ENCODE results near the gene SIDT1. TPM values are rescaled to one million over a fixed set of nuclear protein-coding genes. Genes with fewer than 3 reads are reported as not detected.

SIDT1 gene
- total and polyA plus RNA-seq, 5 donors = 0.16 to 1.9 (median 0.66) TPM

GRCh38 chr3:113623324-113623723 lies 91.0 kb downstream of the SIDT1 start:
- H3K27me3 ChIP-seq (ENCODE audit: control insufficient read depth, insufficient read depth) = no peaks in the 10 kb centered on the region
- intact Hi-C loops (cut with DNase I) = loop anchor here in 2 of 4 donors (10.0 kb wide), 1 partner anchor 129 kb away; no protein-coding TSS in a partner anchor
- 32% methylated on average over 19 of the region's 19 CpGs for WGBS
- H3K4me3 ChIP-seq (ENCODE audit: low read length) = no peak overlapping the region
- DNase-seq = no peak
- H3K27ac ChIP-seq (ENCODE audit: low read length) = no peak overlapping the region
- H3K4me1 ChIP-seq (ENCODE audit: control insufficient read depth, insufficient read depth, low read length) = no peaks in the 10 kb centered on the region
- no peak for ATAC-seq
- H3K9me3 ChIP-seq (ENCODE audit: control insufficient read depth, low read length) = no peaks in the 10 kb centered on the region

- Histone ChIP-seq H3K9me3 (ENCODE audit: control insufficient read depth, low read length) (no peaks in the 10 kb centered on the region), H3K4me1 (ENCODE audit: control insufficient read depth, insufficient read depth, low read length) (no peaks in the 10 kb centered on the region), H3K4me3 (ENCODE audit: low read length) (no peak overlapping the region), H3K27me3 (ENCODE audit: control insufficient read depth, insufficient read depth) (no peaks in the 10 kb centered on the region), H3K27ac (ENCODE audit: low read length) (no peak overlapping the region)
- intact Hi-C loops (cut with DNase I) = loop anchor here in 2 of 4 donors (10.0 kb wide), 1 partner anchor 129 kb away; no protein-coding TSS in a partner anchor
- DNase-seq = no peak
- WGBS = 84% methylated on average over 7 of the region's 7 CpGs
- ATAC-seq = no peak
Observed at GRCh38 chr3:113623811-113624210, 91.5 kb downstream of the SIDT1 start.

GRCh38 chr3:113625834-113626233 lies 93.5 kb downstream of the SIDT1 start:
- Histone ChIP-seq H3K4me1 (ENCODE audit: control insufficient read depth, insufficient read depth, low read length) (peaks cover 2% of the 10 kb centered on the region), H3K27ac (ENCODE audit: low read length) (no peak overlapping the region), H3K9me3 (ENCODE audit: control insufficient read depth, low read length) (no peaks in the 10 kb centered on the region), H3K4me3 (ENCODE audit: low read length) (no peak overlapping the region), H3K27me3 (ENCODE audit: control insufficient read depth, insufficient read depth) (no peaks in the 10 kb centered on the region)
- no peak for DNase-seq
- WGBS = 49% methylated on average over 12 of the region's 12 CpGs
- ATAC-seq = no peak
- intact Hi-C loops (cut with DNase I) = loop anchor here in 3 of 4 donors (5.0 to 10.0 kb wide), 2 partner anchors 129 to 131 kb away; no protein-coding TSS in a partner anchor

- no peak overlapping the region for H3K27ac ChIP-seq (ENCODE audit: low read length)
- H3K4me3 ChIP-seq (ENCODE audit: low read length) = peak overlapping the region; percentile 32
- peaks cover 2% of the 10 kb centered on the region for H3K4me1 ChIP-seq (ENCODE audit: control insufficient read depth, insufficient read depth, low read length)
- peak; percentile 90 to 94 for ATAC-seq
- no peaks in the 10 kb centered on the region for H3K9me3 ChIP-seq (ENCODE audit: control insufficient read depth, low read length)
- peak; percentile 52 to 78 (median 53) for DNase-seq
- intact Hi-C loops (cut with DNase I) = loop anchor here in 3 of 4 donors (5.0 to 10.0 kb wide), 2 partner anchors 129 to 132 kb away; no protein-coding TSS in a partner anchor
- 22% methylated on average over 10 of the region's 10 CpGs for WGBS
- H3K27me3 ChIP-seq (ENCODE audit: control insufficient read depth, insufficient read depth) = no peaks in the 10 kb centered on the region
Observed at GRCh38 chr3:113626503-113627371, 94.4 kb downstream of the SIDT1 start.

- no peak overlapping the region for H3K27ac ChIP-seq (ENCODE audit: low read length)
- H3K27me3 ChIP-seq (ENCODE audit: control insufficient read depth, insufficient read depth) = no peaks in the 10 kb centered on the region
- DNase-seq (no peak), ATAC-seq (no peak)
- WGBS = 81% methylated on average over 2 of the region's 2 CpGs
- H3K4me3 ChIP-seq (ENCODE audit: low read length) = no peak overlapping the region
- no peaks in the 10 kb centered on the region for H3K9me3 ChIP-seq (ENCODE audit: control insufficient read depth, low read length)
- peaks cover 2% of the 10 kb centered on the region for H3K4me1 ChIP-seq (ENCODE audit: control insufficient read depth, insufficient read depth, low read length)
- intact Hi-C loops (cut with DNase I) = loop anchor here in 3 of 4 donors (5.0 to 10.0 kb wide), 2 partner anchors 131 to 134 kb away; no protein-coding TSS in a partner anchor
Observed at GRCh38 chr3:113628316-113628715, 96.0 kb downstream of the SIDT1 start.

GRCh38 chr3:113628788-113629187 lies 96.4 kb downstream of the SIDT1 start:
- WGBS = 92% methylated on average over 6 of the region's 6 CpGs
- no peak overlapping the region for H3K4me3 ChIP-seq (ENCODE audit: low read length)
- peaks cover 2% of the 10 kb centered on the region for H3K4me1 ChIP-seq (ENCODE audit: control insufficient read depth, insufficient read depth, low read length)
- no peaks in the 10 kb centered on the region for H3K9me3 ChIP-seq (ENCODE audit: control insufficient read depth, low read length)
- intact Hi-C loops (cut with DNase I) = loop anchor here in 3 of 4 donors (5.0 to 10.0 kb wide), 2 partner anchors 131 to 134 kb away; no protein-coding TSS in a partner anchor
- no peaks in the 10 kb centered on the region for H3K27me3 ChIP-seq (ENCODE audit: control insufficient read depth, insufficient read depth)
- no peak overlapping the region for H3K27ac ChIP-seq (ENCODE audit: low read length)
- DNase-seq (no peak), ATAC-seq (no peak)

- Histone ChIP-seq H3K27ac (ENCODE audit: low read length) (no peak overlapping the region), H3K27me3 (ENCODE audit: control insufficient read depth, insufficient read depth) (no peaks in the 10 kb centered on the region), H3K9me3 (ENCODE audit: control insufficient read depth, low read length) (no peaks in the 10 kb centered on the region), H3K4me3 (ENCODE audit: low read length) (peak overlapping the region; percentile 26), H3K4me1 (ENCODE audit: control insufficient read depth, insufficient read depth, low read length) (peaks cover 2% of the 10 kb centered on the region)
- 69% methylated on average over 16 of the region's 16 CpGs for WGBS
- intact Hi-C loops (cut with DNase I) = loop anchor here (5.0 to 10.0 kb wide), 2 partner anchors 133 to 135 kb away; no protein-coding TSS in a partner anchor
- DNase-seq (no peak), ATAC-seq (peak in 1 of 2 donors; percentile 39)
Observed at GRCh38 chr3:113629584-113630421, 97.4 kb downstream of the SIDT1 start.

- ATAC-seq (no peak), DNase-seq (no peak)
- H3K27me3 ChIP-seq (ENCODE audit: control insufficient read depth, insufficient read depth) = no peaks in the 10 kb centered on the region
- WGBS = 76% methylated on average over 3 of the region's 3 CpGs
- no peaks in the 10 kb centered on the region for H3K9me3 ChIP-seq (ENCODE audit: control insufficient read depth, low read length)
- no peak overlapping the region for H3K27ac ChIP-seq (ENCODE audit: low read length)
- H3K4me1 ChIP-seq (ENCODE audit: control insufficient read depth, insufficient read depth, low read length) = peaks cover 2% of the 10 kb centered on the region
- intact Hi-C loops (cut with DNase I) = loop anchor here in 1 of 4 donors (5.0 kb wide), 1 partner anchor 134 kb away; no protein-coding TSS in a partner anchor
- H3K4me3 ChIP-seq (ENCODE audit: low read length) = no peak overlapping the region
Observed at GRCh38 chr3:113630956-113631542, 98.7 kb downstream of the SIDT1 start.

- intact Hi-C loops (cut with DNase I) = loop anchor here in 1 of 4 donors (5.0 kb wide), 1 partner anchor 134 kb away; no protein-coding TSS in a partner anchor
- no peak for ATAC-seq
- no peak overlapping the region for H3K27ac ChIP-seq (ENCODE audit: low read length)
- no peaks in the 10 kb centered on the region for H3K27me3 ChIP-seq (ENCODE audit: control insufficient read depth, insufficient read depth)
- no peaks in the 10 kb centered on the region for H3K9me3 ChIP-seq (ENCODE audit: control insufficient read depth, low read length)
- no peak for DNase-seq
- 87% methylated on average over 6 of the region's 6 CpGs for WGBS
- peaks cover 2% of the 10 kb centered on the region for H3K4me1 ChIP-seq (ENCODE audit: control insufficient read depth, insufficient read depth, low read length)
- no peak overlapping the region for H3K4me3 ChIP-seq (ENCODE audit: low read length)
Observed at GRCh38 chr3:113631573-113631972, 99.2 kb downstream of the SIDT1 start.

GRCh38 chr3:113634782-113635474 lies 102.6 kb downstream of the SIDT1 start:
- Histone ChIP-seq H3K9me3 (ENCODE audit: control insufficient read depth, low read length) (no peaks in the 10 kb centered on the region), H3K27ac (ENCODE audit: low read length) (no peak overlapping the region), H3K4me1 (ENCODE audit: control insufficient read depth, insufficient read depth, low read length) (peaks cover 2% of the 10 kb centered on the region), H3K4me3 (ENCODE audit: low read length) (no peak overlapping the region), H3K27me3 (ENCODE audit: control insufficient read depth, insufficient read depth) (no peaks in the 10 kb centered on the region)
- intact Hi-C loops (cut with DNase I) = loop anchor here in 1 of 4 donors (5.0 kb wide), 1 partner anchor 138 kb away; no protein-coding TSS in a partner anchor
- DNase-seq = no peak
- WGBS = 89% methylated on average over 8 of the region's 8 CpGs
- ATAC-seq = no peak

Measured in right cardiac atrium (tissue), 5 donors.